A172 (cell line): ENCODE measurements around the gene ANO6. TPM values are rescaled to one million over a fixed set of nuclear protein-coding genes. Genes with fewer than 3 reads are reported as not detected.
A peak's percentile ranks its signal among the peaks of the same experiment; 100 is the strongest.

Source experiments
- DNase-seq: peaks from one replicate; pipeline ENCODE4 v3.0.0-alpha.2; 2015; ENCODE audit warnings: low spot score
- total RNA-seq: library from RNA; depleted of rRNA; stranded (reverse); fragments of >200 nt; shearing (Covaris generic); gene quantifications from 2 replicates; pipeline ENCODE4 v1.2.3, GENCODE V29; 2014

ANO6 gene
- total RNA-seq, 1 experiment from 2014 or later: 99.9 TPM

GRCh38 chr12:45406988-45407850 is 191.3 kb downstream of the ANO6 start:
- peak; percentile 6 for DNase-seq

- DNase-seq: no peak
Observed at GRCh38 chr12:45407981-45408728, 192.3 kb downstream of the ANO6 start.

- DNase-seq: no peak
Observed at GRCh38 chr12:45408729-45409114, 192.8 kb downstream of the ANO6 start.

GRCh38 chr12:45409966-45410365 is 194.1 kb downstream of the ANO6 start:
- no peak for DNase-seq

GRCh38 chr12:45411626-45412025 is 195.7 kb downstream of the ANO6 start:
- no peak for DNase-seq

- peak; percentile 98 for DNase-seq
Observed at GRCh38 chr12:45415393-45415817, 199.5 kb downstream of the ANO6 start.

GRCh38 chr12:45416126-45416525 is 200.2 kb downstream of the ANO6 start:
- DNase-seq: no peak

- DNase-seq: no peak
Observed at GRCh38 chr12:45418520-45418919, 202.6 kb downstream of the ANO6 start.

GRCh38 chr12:45419317-45419814 is 203.5 kb downstream of the ANO6 start:
- DNase-seq: no peak

GRCh38 chr12:45421736-45422135 is 205.8 kb downstream of the ANO6 start:
- DNase-seq: no peak

GRCh38 chr12:45423931-45424330 is 208.0 kb downstream of the ANO6 start:
- DNase-seq: no peak

GRCh38 chr12:45425426-45425825 is 209.5 kb downstream of the ANO6 start:
- peak; percentile 60 for DNase-seq

- no peak for DNase-seq
Observed at GRCh38 chr12:45426294-45426693, 210.4 kb downstream of the ANO6 start.

- no peak for DNase-seq
Observed at GRCh38 chr12:45427042-45427441, 211.1 kb downstream of the ANO6 start.

GRCh38 chr12:45429831-45430230 is 213.9 kb downstream of the ANO6 start:
- no peak for DNase-seq

GRCh38 chr12:45431126-45431525 is 215.2 kb downstream of the ANO6 start:
- no peak for DNase-seq

- DNase-seq: no peak
Observed at GRCh38 chr12:45432710-45433109, 216.8 kb downstream of the ANO6 start.

- no peak for DNase-seq
Observed at GRCh38 chr12:45433441-45433868, 217.6 kb downstream of the ANO6 start.

GRCh38 chr12:45434094-45434493 is 218.2 kb downstream of the ANO6 start:
- DNase-seq: no peak

GRCh38 chr12:45435945-45436710 is 220.2 kb downstream of the ANO6 start:
- DNase-seq: no peak

- DNase-seq: peak; percentile 45
Observed at GRCh38 chr12:45439039-45439438, 223.1 kb downstream of the ANO6 start.

- no peak for DNase-seq
Observed at GRCh38 chr12:45446013-45446412, 230.1 kb downstream of the ANO6 start.
